Measurements from ENCODE around the gene IREB2. TPM values are rescaled to one million over a fixed set of nuclear protein-coding genes. Genes with fewer than 3 reads are reported as not detected.
A peak's percentile ranks its signal among the peaks of the same experiment; 100 is the strongest.
"Not testable (repeated sequence)": the region's sequence is repeated elsewhere in the genome, so short reads cannot be mapped to it uniquely, and the experiment has no call there.

IREB2 gene
- total RNA-seq, 1 experiment from 2014 or later: 86.4 TPM

DNA sequence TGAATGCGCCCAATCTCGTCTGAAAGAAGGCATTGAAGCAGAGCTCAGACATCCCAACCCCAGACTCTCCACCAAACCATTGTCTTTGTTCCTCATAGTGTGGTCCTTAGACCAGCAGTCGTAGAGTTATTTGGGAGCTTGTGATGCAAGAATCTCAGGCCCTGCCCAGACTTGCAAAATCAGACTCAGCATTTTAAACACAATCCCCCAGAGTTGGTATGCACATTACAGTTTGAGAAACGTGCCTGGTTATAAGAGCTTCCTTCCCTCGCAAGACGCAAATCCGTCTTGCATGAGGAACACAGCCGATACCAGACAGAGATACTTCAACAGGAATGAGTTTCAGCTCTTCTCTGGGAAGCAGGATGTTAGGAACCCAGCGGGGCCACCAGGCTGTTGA lies 38.9 kb upstream of the IREB2 start:
- ChIA-PET CTCF (no interaction called here), POLR2A (ENCODE audit: low non-redundant PET) (no interaction called here)
- Histone ChIP-seq H3K27ac (ENCODE audit: low read depth, low read length, poor library complexity, severe bottlenecking) (no peak overlapping the region), H3K9me3 (ENCODE audit: low read depth, low read length, poor library complexity, severe bottlenecking) (no peaks in the 10 kb centered on the region), H3K4me1 (ENCODE audit: insufficient read depth, low read length, poor library complexity, severe bottlenecking) (no peaks in the 10 kb centered on the region), H3K27me3 (replicated peaks; ENCODE audit: insufficient read depth, low read depth, low read length, poor library complexity) (no peaks in the 10 kb centered on the region), H3K36me3 (ENCODE audit: insufficient read depth, low read length, poor library complexity, severe bottlenecking) (no peaks in the 10 kb centered on the region), H3K4me3 (ENCODE audit: low read depth, low read length, poor library complexity, severe bottlenecking) (no peak overlapping the region)
- BruUV-seq (replicated peaks): no TSS peak
- TF ChIP-seq EZH2 (IDR thresholded peaks at IDR 0.05; ENCODE audit: borderline replicate concordance, low read depth, low read length, poor library complexity, severe bottlenecking): no peak
- TF ChIP-seq, protein P1, sequence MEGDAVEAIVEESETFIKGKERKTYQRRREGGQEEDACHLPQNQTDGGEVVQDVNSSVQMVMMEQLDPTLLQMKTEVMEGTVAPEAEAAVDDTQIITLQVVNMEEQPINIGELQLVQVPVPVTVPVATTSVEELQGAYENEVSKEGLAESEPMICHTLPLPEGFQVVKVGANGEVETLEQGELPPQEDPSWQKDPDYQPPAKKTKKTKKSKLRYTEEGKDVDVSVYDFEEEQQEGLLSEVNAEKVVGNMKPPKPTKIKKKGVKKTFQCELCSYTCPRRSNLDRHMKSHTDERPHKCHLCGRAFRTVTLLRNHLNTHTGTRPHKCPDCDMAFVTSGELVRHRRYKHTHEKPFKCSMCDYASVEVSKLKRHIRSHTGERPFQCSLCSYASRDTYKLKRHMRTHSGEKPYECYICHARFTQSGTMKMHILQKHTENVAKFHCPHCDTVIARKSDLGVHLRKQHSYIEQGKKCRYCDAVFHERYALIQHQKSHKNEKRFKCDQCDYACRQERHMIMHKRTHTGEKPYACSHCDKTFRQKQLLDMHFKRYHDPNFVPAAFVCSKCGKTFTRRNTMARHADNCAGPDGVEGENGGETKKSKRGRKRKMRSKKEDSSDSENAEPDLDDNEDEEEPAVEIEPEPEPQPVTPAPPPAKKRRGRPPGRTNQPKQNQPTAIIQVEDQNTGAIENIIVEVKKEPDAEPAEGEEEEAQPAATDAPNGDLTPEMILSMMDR (conservative IDR thresholded peaks at IDR 0.05; ENCODE audit: low read depth, low read length): no peak
- peak; percentile 25 for DNase-seq (ENCODE audit: low spot score)
- intact Hi-C loops (cut with micrococcal nuclease; ENCODE audit: unreplicated experiment): no loop called here

DNA sequence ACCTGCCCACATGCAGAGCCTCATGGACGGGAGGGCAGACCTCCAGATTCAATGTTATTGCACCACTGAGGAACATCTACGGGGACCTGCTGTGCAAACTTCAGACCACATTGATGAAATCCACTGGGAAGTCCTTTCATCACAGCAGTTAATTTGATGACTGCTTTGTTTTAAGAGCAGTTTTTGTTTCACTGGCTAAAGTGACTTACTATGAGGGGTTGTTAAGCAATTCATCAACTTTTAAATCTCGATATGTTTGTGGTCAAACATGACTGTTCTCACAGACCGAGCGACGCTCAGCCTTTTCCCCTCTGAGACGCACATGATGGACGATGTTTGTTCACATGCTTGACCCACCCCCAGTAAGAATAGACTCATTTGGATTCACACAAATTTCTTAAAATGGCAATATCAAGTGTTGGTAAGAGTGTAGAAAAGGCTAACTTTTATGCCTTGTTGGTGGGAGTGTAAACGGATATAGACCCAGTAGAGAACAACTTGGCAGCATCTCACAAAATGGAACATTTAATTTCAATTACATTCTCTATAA lies 35.9 kb upstream of the IREB2 start:
- CTCF ChIA-PET: no interaction called here
- intact Hi-C loops (cut with micrococcal nuclease; ENCODE audit: unreplicated experiment): no loop called here

DNA sequence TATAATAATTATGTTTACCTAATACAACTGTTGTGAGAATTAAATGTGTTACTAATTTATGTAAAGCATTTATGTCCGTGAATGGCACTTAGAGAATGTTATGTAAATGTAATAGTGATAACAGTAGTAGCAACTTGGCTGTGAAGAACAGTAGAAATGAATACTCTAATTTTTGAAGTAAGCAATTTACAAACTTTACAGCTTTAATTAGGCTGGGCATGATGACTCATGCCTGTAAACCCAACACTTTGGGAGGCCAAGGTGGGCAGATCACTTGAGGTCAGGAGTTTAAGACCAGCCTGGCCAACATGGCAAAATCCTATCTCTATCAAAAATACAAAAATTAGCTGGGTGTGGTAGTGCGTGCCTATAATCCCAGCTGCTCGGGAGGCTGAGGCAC lies 33.9 kb upstream of the IREB2 start:
- no TSS peak for BruUV-seq (replicated peaks)
- H3K27me3 ChIP-seq (replicated peaks; ENCODE audit: insufficient read depth, low read depth, low read length, poor library complexity): no peaks in the 10 kb centered on the region
- H3K9me3 ChIP-seq (ENCODE audit: low read depth, low read length, poor library complexity, severe bottlenecking): no peaks in the 10 kb centered on the region
- TF ChIP-seq EZH2 (IDR thresholded peaks at IDR 0.05; ENCODE audit: borderline replicate concordance, low read depth, low read length, poor library complexity, severe bottlenecking): no peak
- TF ChIP-seq, protein P1 (conservative IDR thresholded peaks at IDR 0.05; ENCODE audit: low read depth, low read length): no peak
- intact Hi-C loops (cut with micrococcal nuclease; ENCODE audit: unreplicated experiment): no loop called here
- CTCF ChIA-PET: no interaction called here
- no peaks in the 10 kb centered on the region for H3K4me1 ChIP-seq (ENCODE audit: insufficient read depth, low read length, poor library complexity, severe bottlenecking)
- no peak overlapping the region for H3K27ac ChIP-seq (ENCODE audit: low read depth, low read length, poor library complexity, severe bottlenecking)
- H3K36me3 ChIP-seq (ENCODE audit: insufficient read depth, low read length, poor library complexity, severe bottlenecking): no peaks in the 10 kb centered on the region
- no peak for DNase-seq (ENCODE audit: low spot score)
- H3K4me3 ChIP-seq (ENCODE audit: low read depth, low read length, poor library complexity, severe bottlenecking): no peak overlapping the region
- POLR2A ChIA-PET (ENCODE audit: low non-redundant PET): no interaction called here

More for the DNA sequence above, 35.9 kb upstream of the IREB2 start:
- no TSS peak for BruUV-seq (replicated peaks)
- Histone ChIP-seq H3K27ac (ENCODE audit: low read depth, low read length, poor library complexity, severe bottlenecking) (no peak overlapping the region), H3K36me3 (ENCODE audit: insufficient read depth, low read length, poor library complexity, severe bottlenecking) (no peaks in the 10 kb centered on the region), H3K27me3 (replicated peaks; ENCODE audit: insufficient read depth, low read depth, low read length, poor library complexity) (no peaks in the 10 kb centered on the region), H3K4me3 (ENCODE audit: low read depth, low read length, poor library complexity, severe bottlenecking) (no peak overlapping the region), H3K4me1 (ENCODE audit: insufficient read depth, low read length, poor library complexity, severe bottlenecking) (no peaks in the 10 kb centered on the region), H3K9me3 (ENCODE audit: low read depth, low read length, poor library complexity, severe bottlenecking) (no peaks in the 10 kb centered on the region)
- POLR2A ChIA-PET (ENCODE audit: low non-redundant PET): no interaction called here
- no peak for DNase-seq (ENCODE audit: low spot score)
- TF ChIP-seq, protein P1 (conservative IDR thresholded peaks at IDR 0.05; ENCODE audit: low read depth, low read length): no peak
- no peak for TF ChIP-seq EZH2 (IDR thresholded peaks at IDR 0.05; ENCODE audit: borderline replicate concordance, low read depth, low read length, poor library complexity, severe bottlenecking)

DNA sequence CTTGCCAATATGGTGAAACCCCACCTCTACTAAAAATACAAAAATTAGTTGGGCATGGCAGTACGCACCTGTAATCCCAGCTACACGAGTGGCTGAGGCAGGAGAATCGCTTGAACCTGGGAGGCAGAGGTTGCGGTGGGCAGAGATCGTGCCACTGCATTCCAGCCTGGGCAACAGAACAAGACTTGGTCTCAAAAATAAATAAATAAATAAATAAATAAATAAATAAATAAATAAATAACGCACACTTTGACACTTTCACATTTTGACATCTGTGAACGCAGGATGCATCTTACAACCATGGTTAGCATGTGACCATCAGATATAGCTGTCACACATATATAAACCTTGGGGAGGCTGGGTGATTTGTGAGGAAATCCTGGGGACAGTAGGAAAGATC lies 33.2 kb upstream of the IREB2 start:
- CTCF ChIA-PET: interaction anchor here (0.6 kb wide), 1 partner anchor 71 kb away, joined by 3 read pairs; no protein-coding TSS in a partner anchor
- H3K36me3 ChIP-seq (ENCODE audit: insufficient read depth, low read length, poor library complexity, severe bottlenecking); H3K4me1 ChIP-seq (ENCODE audit: insufficient read depth, low read length, poor library complexity, severe bottlenecking); H3K27me3 ChIP-seq (replicated peaks; ENCODE audit: insufficient read depth, low read depth, low read length, poor library complexity); H3K9me3 ChIP-seq (ENCODE audit: low read depth, low read length, poor library complexity, severe bottlenecking); DNase-seq (ENCODE audit: low spot score); H3K27ac ChIP-seq (ENCODE audit: low read depth, low read length, poor library complexity, severe bottlenecking); H3K4me3 ChIP-seq (ENCODE audit: low read depth, low read length, poor library complexity, severe bottlenecking); POLR2A ChIA-PET (ENCODE audit: low non-redundant PET); BruUV-seq (replicated peaks); intact Hi-C loops (cut with micrococcal nuclease; ENCODE audit: unreplicated experiment): not testable (repeated sequence)
